K562 (cell line): Measurements from ENCODE around the gene RASD2. TPM values are rescaled to one million over a fixed set of nuclear protein-coding genes. Genes with fewer than 3 reads are reported as not detected.

Experiments used
- ATAC-seq: fragments of 200-7000 bp; cut with Tn5 transposase; 3 replicates; pipeline ENCODE4 v1.9.1; 2020; ENCODE audit warnings: moderate library complexity
- BruUV-seq: library from RNA; stranded (reverse); fragments of 400-500 nt; replicated peaks from 2 replicates; lab custom pipeline; 2021; lab: Mats Ljungman, UMichigan
- CTCF ChIA-PET: fragments of 300-600 bp; formaldehyde crosslinking; extraction: SDS; loops from one replicate; lab custom pipeline; 2021; ENCODE audit warnings: low intra/inter-chr PET ratio; lab: Yijun Ruan, JAX
- POLR2A ChIA-PET: fragments of 300-600, 350-650 bp; sonication (Branson Sonifier 250); formaldehyde crosslinking; extraction: SDS; loops from one replicate; lab custom pipeline; 2021; ENCODE audit warnings: antibody characterized with exemption, inconsistent platforms; lab: Yijun Ruan, JAX
- DNase-seq, 4 experiments: peaks; one replicate each; pipeline versions ENCODE4 v3.0.0 to v3.0.0-alpha.2; 2011 to 2018; ENCODE audit warnings: low spot score in 3 of 4, mixed read lengths in 3 of 4; ENCODE audit errors: extremely low read depth in 1 of 4
- FAIRE-seq: peaks from 2 replicates; lab custom pipeline; 2011; peaks lifted over from hg19 to GRCh38; lab: Jason Lieb, UNC
- H2AFZ ChIP-seq: 2 replicates; pipeline ENCODE4 v1.6.0; 2011; ENCODE audit warnings: low read depth, low read length, control low read depth, inconsistent platforms
- H3K27ac ChIP-seq: fragments of 200-600 bp; 3 replicates; pipeline ENCODE4 v1.8.0; 2011; ENCODE audit warnings: low read depth, mild to moderate bottlenecking, control low read depth, inconsistent platforms, low read length, moderate library complexity, mixed read lengths; ENCODE audit errors: extremely low read depth
- H3K27me3 ChIP-seq, 2 experiments: fragments of 300-600 bp in 1 of 2; 2 replicates in 1 of 2; 3 replicates in 1 of 2; pipeline versions ENCODE4 v1.6.0 to v1.8.0; 2011; ENCODE audit warnings: inconsistent platforms in 2 of 2, low read length in 2 of 2, mild to moderate bottlenecking in 1 of 2, mixed read lengths in 1 of 2, moderate library complexity in 1 of 2; ENCODE audit not compliant: control insufficient read depth in 2 of 2, insufficient read depth in 2 of 2
- H3K36me3 ChIP-seq: fragments of 300-600 bp; 3 replicates; pipeline ENCODE4 v1.8.0; 2011; ENCODE audit warnings: mild to moderate bottlenecking, low read length, inconsistent platforms; ENCODE audit not compliant: control insufficient read depth, insufficient read depth
- H3K4me1 ChIP-seq, 2 experiments: fragments of 200-600 bp in 1 of 2; replicated peaks in 1 of 2; 2 replicates in 1 of 2; 3 replicates in 1 of 2; pipeline versions ENCODE4 v1.5.1 to v1.8.0; 2011; ENCODE audit warnings: inconsistent platforms in 2 of 2, low read length in 2 of 2, mild to moderate bottlenecking in 1 of 2, mixed read lengths in 1 of 2, moderate library complexity in 1 of 2; ENCODE audit not compliant: control insufficient read depth in 2 of 2, insufficient read depth in 2 of 2
- H3K4me2 ChIP-seq: 2 replicates; pipeline ENCODE4 v1.6.1; 2011; ENCODE audit warnings: low read length, control low read depth, inconsistent platforms, mixed read lengths; ENCODE audit not compliant: insufficient read depth
- H3K4me3 ChIP-seq: fragments of 200-600 bp; sonication (generic), shearing (Covaris generic); 2 replicates; pipeline ENCODE4 v1.5.1; 2016; ENCODE audit warnings: control low read depth, inconsistent platforms
- H3K79me2 ChIP-seq: fragments of 200-600 bp; 3 replicates; pipeline ENCODE4 v1.8.0; 2011; ENCODE audit warnings: low read length, inconsistent platforms; ENCODE audit not compliant: control insufficient read depth, insufficient read depth
- H3K9ac ChIP-seq, 2 experiments: 2 replicates each; pipeline versions ENCODE4 v1.6.0 to v1.6.1; 2011; ENCODE audit warnings: low read depth in 2 of 2, low read length in 2 of 2, control low read depth in 1 of 2, inconsistent platforms in 1 of 2, mild to moderate bottlenecking in 1 of 2, mixed read lengths in 1 of 2; ENCODE audit not compliant: insufficient read depth in 1 of 2
- H3K9me1 ChIP-seq: one replicate; pipeline ENCODE4 v1.6.0; 2011; ENCODE audit warnings: inconsistent platforms, mild to moderate bottlenecking, low read length, moderate library complexity; ENCODE audit not compliant: control insufficient read depth, insufficient read depth
- H3K9me3 ChIP-seq: replicated peaks from 2 replicates; pipeline ENCODE4 v1.5.1; 2011; ENCODE audit warnings: low read depth, low read length, inconsistent platforms; ENCODE audit not compliant: control insufficient read depth, insufficient read depth
- H4K20me1 ChIP-seq: replicated peaks from 2 replicates; pipeline ENCODE4 v1.6.1; 2011; ENCODE audit warnings: low read length, inconsistent platforms, mixed read lengths; ENCODE audit not compliant: control insufficient read depth, insufficient read depth
- BCLAF1 ChIP-seq, 2 experiments: fragments of 450-650 bp in 1 of 2; IDR thresholded peaks; 2 replicates each; pipeline ENCODE4 v1.6.1; 2011 to 2017; ENCODE audit warnings: low read depth in 2 of 2, antibody characterized with exemption in 1 of 2, borderline replicate concordance in 1 of 2, low read length in 1 of 2, mild to moderate bottlenecking in 1 of 2, mixed read lengths in 1 of 2; ENCODE audit not compliant: control insufficient read depth in 1 of 2
- BCOR ChIP-seq: fragments of 450-650 bp; IDR thresholded peaks from 2 replicates; pipeline ENCODE4 v1.6.1; 2016
- CHD4 ChIP-seq: fragments of 200-600 bp; sonication (generic); IDR thresholded peaks from 3 replicates; pipeline ENCODE4 v1.6.1; 2012; ENCODE audit warnings: low read depth, mild to moderate bottlenecking, mixed read lengths, low read length, inconsistent platforms; ENCODE audit not compliant: insufficient read depth, insufficient replicate concordance, poor library complexity, severe bottlenecking
- EP400 ChIP-seq: fragments of 450-650 bp; IDR thresholded peaks from 2 replicates; pipeline ENCODE4 v1.6.1; 2017; ENCODE audit warnings: antibody characterized with exemption, mild to moderate bottlenecking, moderate library complexity
- HNRNPL ChIP-seq: fragments of 200-400 bp; formaldehyde crosslinking; IDR thresholded peaks from 2 replicates; pipeline ENCODE4 v1.6.1; 2017; ENCODE audit warnings: low read depth, mild to moderate bottlenecking, low read length
- KDM1A ChIP-seq, 2 experiments: fragments of 450-650 bp; IDR thresholded peaks; 2 replicates each; pipeline ENCODE4 v1.6.1; 2016; ENCODE audit warnings: mild to moderate bottlenecking in 2 of 2
- NFATC3 ChIP-seq: fragments of 450-650 bp; IDR thresholded peaks from 2 replicates; pipeline ENCODE4 v1.6.1; 2017; ENCODE audit warnings: mild to moderate bottlenecking
- NRF1 ChIP-seq, 2 experiments: fragments of 450-650 bp; IDR thresholded peaks in 1 of 2; conservative IDR thresholded peaks in 1 of 2; 2 replicates each; pipeline ENCODE4 v1.6.1; 2014; ENCODE audit warnings: mild to moderate bottlenecking in 2 of 2
- RBM25 ChIP-seq: fragments of 200-400 bp; formaldehyde crosslinking; IDR thresholded peaks from 2 replicates; pipeline ENCODE4 v1.6.1; 2018; ENCODE audit warnings: low read length, low read depth, moderate library complexity; ENCODE audit not compliant: severe bottlenecking
- ZNF778 ChIP-seq: fragments of 450-650 bp; formaldehyde crosslinking; IDR thresholded peaks from 2 replicates; pipeline ENCODE4 v1.4.0; 2020; ENCODE audit warnings: mild to moderate bottlenecking, moderate library complexity
- WGBS: fragments of 100-300 bp; shearing (Covaris generic); methylation state at CpG from one replicate; pipeline ENCODE4 v1.1.6; 2016; ENCODE audit warnings: low coverage, mixed read lengths; ENCODE audit not compliant: insufficient coverage; ENCODE audit errors: missing lambda C conversion rate; 5-methylcytosine and 5-hydroxymethylcytosine counted together
- in situ Hi-C: fragments of 300-500 bp; cut with MboI; formaldehyde crosslinking; loops from 4 replicates; pipeline ENCODE4 v1.15.0; 2018; ENCODE audit warnings: inconsistent platforms, mixed read lengths
- intact Hi-C: fragments of 100-400 bp; cut with micrococcal nuclease; formaldehyde crosslinking; loops from 2 replicates; pipeline ENCODE4 v1.14.2; 2022
- polyA plus RNA-seq, 8 experiments: library from polyadenylated mRNA; depleted of rRNA in 4 of 8; stranded (reverse) in 5 of 8; unstranded in 3 of 8; fragments of >200 nt; fragmentation: Nextera tagmentation in 2 of 8; fragmentation: Illumina TruSeq in 1 of 8; extraction: Ambion mirVana in 2 of 8; extraction: Trizol in 1 of 8; gene quantifications; 2 replicates each; pipeline versions ENCODE4 v1.2.1 to v1.2.3, GENCODE V29; 2011 to 2014; ENCODE audit warnings: inconsistent platforms in 1 of 8, missing spikeins in 1 of 8
- total RNA-seq, 7 experiments: library from RNA; depleted of rRNA in 6 of 7; stranded (reverse); fragments of >200 nt in 6 of 7; fragmentation: Illumina TruSeq in 2 of 7; extraction: Trizol in 2 of 7; gene quantifications; 2 replicates each; pipeline versions ENCODE4 v1.2.1 to v1.2.3, GENCODE V29; 2011 to 2021; ENCODE audit warnings: low replicate concordance in 1 of 7

RASD2 gene
- total and polyA plus RNA-seq, 9 of the 15 experiments (the other 6 are each of a cell fraction or from before 2014, with no cell fraction given), result 0.05 TPM; not detected in 8

GRCh38 chr22:35493074-35493473 lies 47.6 kb upstream of the RASD2 start:
- in situ Hi-C loops, result loop anchor here (5.0 kb wide), 1 partner anchor 94 kb away; no protein-coding TSS in a partner anchor
- Histone ChIP-seq H3K27me3 (peaks cover 0 to 21% of the 10 kb centered on the region in 2 experiments; a peak in 3 of 5 replicates), H2AFZ (no peak overlapping the region), H3K27ac (no peak overlapping the region), H3K4me1 (no peaks in the 10 kb centered on the region; a peak in 1 of 5 replicates), H3K9me3 (no peaks in the 10 kb centered on the region; the same call in none of the 2 replicates), H3K9me1 (no peaks in the 10 kb centered on the region), H3K9ac (no peak overlapping the region), H3K79me2 (no peaks in the 10 kb centered on the region), H4K20me1 (no peaks in the 10 kb centered on the region), H3K4me2 (no peak overlapping the region), H3K36me3 (no peaks in the 10 kb centered on the region), H3K4me3 (no peak overlapping the region)
- no TSS peak for BruUV-seq
- WGBS, result 20% methylated on average over 3 of the region's 5 CpGs
- CTCF ChIA-PET, result no interaction called here
- no peak for DNase-seq
- ATAC-seq, result no peak
- no peak for FAIRE-seq
- POLR2A ChIA-PET, result interaction anchor here (0.7 to 1.0 kb wide), 2 partner anchors 15 to 120 kb away, joined by 4 to 5 read pairs; no protein-coding TSS in a partner anchor
- intact Hi-C loops, result loop anchor here (10.0 kb wide), 1 partner anchor 92 kb away; no protein-coding TSS in a partner anchor
- TF ChIP-seq EP400, result no peak
- TF ChIP-seq CHD4, result peak; percentile 80
- peak; percentile 81 for TF ChIP-seq RBM25
- TF ChIP-seq BCLAF1 (IDR thresholded peaks at IDR 0.05; ENCODE audit: borderline replicate concordance in 1 of 2, control insufficient read depth in 1 of 2, low read depth in 2 of 2, low read length in 1 of 2), result no peak
- no peak for TF ChIP-seq ZNF778
- no peak for TF ChIP-seq HNRNPL
- TF ChIP-seq NFATC3, result no peak
- no peak for TF ChIP-seq NRF1 (conservative IDR thresholded peaks at IDR 0.05 in 1 of 2, IDR thresholded peaks at IDR 0.05 in 1 of 2)
- TF ChIP-seq BCOR, result peak; percentile 69; the same call in 1 of the 2 replicates
- peak in 1 of 2 experiments; percentile 30; a peak in 1 of 4 replicates for TF ChIP-seq KDM1A (IDR thresholded peaks at IDR 0.05)
